Measurements from ENCODE around the gene NPAT. TPM values are rescaled to one million over a fixed set of nuclear protein-coding genes. Genes with fewer than 3 reads are reported as not detected.
A peak's percentile ranks its signal among the peaks of the same experiment; 100 is the strongest.

The NPAT gene
- 15.7 TPM for total RNA-seq (ENCODE audit: unreplicated experiment)
- long read RNA-seq, partial matches to known transcripts: 1 of 1 reads
- long read RNA-seq, other reads (novel, unspliced or antisense): 0 of 1 reads

DNA sequence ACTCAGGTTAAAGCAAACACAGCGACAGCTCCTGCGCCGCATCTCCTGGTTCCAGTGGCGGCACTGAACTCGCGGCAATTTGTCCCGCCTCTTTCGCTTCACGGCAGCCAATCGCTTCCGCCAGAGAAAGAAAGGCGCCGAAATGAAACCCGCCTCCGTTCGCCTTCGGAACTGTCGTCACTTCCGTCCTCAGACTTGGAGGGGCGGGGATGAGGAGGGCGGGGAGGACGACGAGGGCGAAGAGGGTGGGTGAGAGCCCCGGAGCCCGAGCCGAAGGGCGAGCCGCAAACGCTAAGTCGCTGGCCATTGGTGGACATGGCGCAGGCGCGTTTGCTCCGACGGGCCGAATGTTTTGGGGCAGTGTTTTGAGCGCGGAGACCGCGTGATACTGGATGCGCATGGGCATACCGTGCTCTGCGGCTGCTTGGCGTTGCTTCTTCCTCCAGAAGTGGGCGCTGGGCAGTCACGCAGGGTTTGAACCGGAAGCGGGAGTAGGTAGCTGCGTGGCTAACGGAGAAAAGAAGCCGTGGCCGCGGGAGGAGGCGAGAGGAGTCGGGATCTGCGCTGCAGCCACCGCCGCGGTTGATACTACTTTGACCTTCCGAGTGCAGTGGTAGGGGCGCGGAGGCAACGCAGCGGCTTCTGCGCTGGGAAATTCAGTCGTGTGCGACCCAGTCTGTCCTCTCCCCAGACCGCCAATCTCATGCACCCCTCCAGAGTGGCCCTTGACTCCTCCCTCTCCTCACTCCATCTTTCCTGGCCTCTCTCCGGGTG lies at the start of gene NPAT, which contains the start of gene ATM:
TSS of gene NPAT (minus strand) at position 65 of the 774 bp plus-strand sequence. CDS start 102 bp downstream, outside the sequence.
TSS of gene ATM (plus strand) at position 494 of the 774 bp plus-strand sequence. CDS start 4,558 bp downstream, outside the sequence.
- Mint-ChIP-seq H3K36me3 (ENCODE audit: low read depth, unreplicated experiment) (no peaks in the 10 kb centered on the region), H3K27me3 (ENCODE audit: unreplicated experiment) (peaks cover 10% of the 10 kb centered on the region), H3K4me1 (ENCODE audit: unreplicated experiment) (peaks cover 41% of the 10 kb centered on the region), H3K9me3 (ENCODE audit: unreplicated experiment) (no peaks in the 10 kb centered on the region), H3K4me3 (ENCODE audit: unreplicated experiment) (no peak within 1 kb of the TSS), H3K27ac (ENCODE audit: unreplicated experiment) (no peak within 1 kb of the TSS)
- TF ChIP-seq, protein P1, sequence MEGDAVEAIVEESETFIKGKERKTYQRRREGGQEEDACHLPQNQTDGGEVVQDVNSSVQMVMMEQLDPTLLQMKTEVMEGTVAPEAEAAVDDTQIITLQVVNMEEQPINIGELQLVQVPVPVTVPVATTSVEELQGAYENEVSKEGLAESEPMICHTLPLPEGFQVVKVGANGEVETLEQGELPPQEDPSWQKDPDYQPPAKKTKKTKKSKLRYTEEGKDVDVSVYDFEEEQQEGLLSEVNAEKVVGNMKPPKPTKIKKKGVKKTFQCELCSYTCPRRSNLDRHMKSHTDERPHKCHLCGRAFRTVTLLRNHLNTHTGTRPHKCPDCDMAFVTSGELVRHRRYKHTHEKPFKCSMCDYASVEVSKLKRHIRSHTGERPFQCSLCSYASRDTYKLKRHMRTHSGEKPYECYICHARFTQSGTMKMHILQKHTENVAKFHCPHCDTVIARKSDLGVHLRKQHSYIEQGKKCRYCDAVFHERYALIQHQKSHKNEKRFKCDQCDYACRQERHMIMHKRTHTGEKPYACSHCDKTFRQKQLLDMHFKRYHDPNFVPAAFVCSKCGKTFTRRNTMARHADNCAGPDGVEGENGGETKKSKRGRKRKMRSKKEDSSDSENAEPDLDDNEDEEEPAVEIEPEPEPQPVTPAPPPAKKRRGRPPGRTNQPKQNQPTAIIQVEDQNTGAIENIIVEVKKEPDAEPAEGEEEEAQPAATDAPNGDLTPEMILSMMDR (IDR thresholded peaks at IDR 0.05; ENCODE audit: unreplicated experiment): peak; percentile 35
- DNase-seq (ENCODE audit: low spot score): peak; percentile 98

DNA sequence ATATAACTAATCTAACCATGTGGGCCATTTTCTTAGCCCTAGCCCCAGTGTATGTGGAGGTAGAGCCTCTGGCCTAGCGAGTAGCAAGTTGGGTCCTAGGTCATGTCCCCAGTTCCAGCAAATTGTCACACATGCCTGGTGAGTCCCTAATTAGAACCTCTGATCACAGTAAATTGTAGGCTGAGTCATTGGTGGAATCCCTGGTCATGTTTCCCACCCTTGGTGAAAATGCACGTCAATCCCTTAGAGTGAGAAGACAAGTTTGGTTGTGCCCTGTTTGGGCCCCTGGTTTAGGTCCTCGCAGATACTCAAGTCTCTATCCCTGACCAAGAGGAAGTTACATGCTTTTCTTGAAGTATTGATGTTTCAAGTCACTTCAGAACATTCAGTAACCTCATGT lies 47.1 kb upstream of the NPAT start:
- no peak overlapping the region for H3K4me3 Mint-ChIP-seq (ENCODE audit: unreplicated experiment)
- peaks cover 3% of the 10 kb centered on the region for H3K9me3 Mint-ChIP-seq (ENCODE audit: unreplicated experiment)
- DNase-seq (ENCODE audit: low spot score): no peak
- H3K27ac Mint-ChIP-seq (ENCODE audit: unreplicated experiment): no peak overlapping the region
- H3K36me3 Mint-ChIP-seq (ENCODE audit: low read depth, unreplicated experiment): peaks cover 20% of the 10 kb centered on the region
- H3K4me1 Mint-ChIP-seq (ENCODE audit: unreplicated experiment): no peaks in the 10 kb centered on the region
- TF ChIP-seq, protein P1 (IDR thresholded peaks at IDR 0.05; ENCODE audit: unreplicated experiment): no peak
- H3K27me3 Mint-ChIP-seq (ENCODE audit: unreplicated experiment): peaks cover 1% of the 10 kb centered on the region

DNA sequence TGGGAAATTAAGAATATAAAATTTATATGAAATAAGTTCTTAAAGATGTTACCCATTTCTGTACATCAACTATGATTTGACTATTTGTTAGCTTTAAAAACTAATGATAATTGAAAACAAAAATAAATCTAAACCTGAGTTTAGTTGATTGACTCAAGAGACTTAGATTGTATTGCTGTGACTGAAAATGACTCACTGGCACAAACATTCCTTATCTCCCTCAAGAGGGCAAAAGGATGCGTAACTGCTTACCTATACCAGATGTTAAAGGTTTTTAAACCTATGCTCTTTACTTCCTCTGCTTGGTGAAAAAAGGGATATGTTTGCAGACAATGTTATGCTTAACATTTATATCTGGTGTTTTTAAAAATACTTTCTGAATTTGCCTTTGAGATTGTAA lies 30.7 kb upstream of the NPAT start:
- DNase-seq (ENCODE audit: low spot score): no peak
- peaks cover 2% of the 10 kb centered on the region for H3K27me3 Mint-ChIP-seq (ENCODE audit: unreplicated experiment)
- H3K27ac Mint-ChIP-seq (ENCODE audit: unreplicated experiment): no peak overlapping the region
- TF ChIP-seq, protein P1 (IDR thresholded peaks at IDR 0.05; ENCODE audit: unreplicated experiment): no peak
- H3K36me3 Mint-ChIP-seq (ENCODE audit: low read depth, unreplicated experiment): peaks cover 7% of the 10 kb centered on the region
- no peaks in the 10 kb centered on the region for H3K9me3 Mint-ChIP-seq (ENCODE audit: unreplicated experiment)
- no peak overlapping the region for H3K4me3 Mint-ChIP-seq (ENCODE audit: unreplicated experiment)
- H3K4me1 Mint-ChIP-seq (ENCODE audit: unreplicated experiment): peaks cover 6% of the 10 kb centered on the region

DNA sequence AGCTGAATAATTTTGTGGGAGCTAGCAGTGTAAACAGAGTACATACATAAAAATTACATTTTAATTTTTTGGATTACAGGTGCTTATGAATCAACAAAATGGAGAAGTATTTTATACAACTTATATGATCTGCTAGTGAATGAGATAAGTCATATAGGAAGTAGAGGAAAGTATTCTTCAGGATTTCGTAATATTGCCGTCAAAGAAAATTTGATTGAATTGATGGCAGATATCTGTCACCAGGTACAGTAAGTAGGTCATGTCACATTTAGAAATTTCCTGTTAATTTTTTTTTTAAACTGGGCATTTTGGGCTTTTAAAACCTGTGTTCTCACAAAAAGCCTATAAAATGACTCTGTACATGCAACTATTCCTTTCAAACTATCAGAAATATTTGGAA lies 24.4 kb upstream of the NPAT start:
- no peaks in the 10 kb centered on the region for H3K27me3 Mint-ChIP-seq (ENCODE audit: unreplicated experiment)
- TF ChIP-seq, protein P1 (IDR thresholded peaks at IDR 0.05; ENCODE audit: unreplicated experiment): no peak
- H3K27ac Mint-ChIP-seq (ENCODE audit: unreplicated experiment): no peak overlapping the region
- peaks cover 3% of the 10 kb centered on the region for H3K4me1 Mint-ChIP-seq (ENCODE audit: unreplicated experiment)
- no peaks in the 10 kb centered on the region for H3K9me3 Mint-ChIP-seq (ENCODE audit: unreplicated experiment)
- H3K4me3 Mint-ChIP-seq (ENCODE audit: unreplicated experiment): no peak overlapping the region
- peaks cover 4% of the 10 kb centered on the region for H3K36me3 Mint-ChIP-seq (ENCODE audit: low read depth, unreplicated experiment)
- DNase-seq (ENCODE audit: low spot score): no peak

DNA sequence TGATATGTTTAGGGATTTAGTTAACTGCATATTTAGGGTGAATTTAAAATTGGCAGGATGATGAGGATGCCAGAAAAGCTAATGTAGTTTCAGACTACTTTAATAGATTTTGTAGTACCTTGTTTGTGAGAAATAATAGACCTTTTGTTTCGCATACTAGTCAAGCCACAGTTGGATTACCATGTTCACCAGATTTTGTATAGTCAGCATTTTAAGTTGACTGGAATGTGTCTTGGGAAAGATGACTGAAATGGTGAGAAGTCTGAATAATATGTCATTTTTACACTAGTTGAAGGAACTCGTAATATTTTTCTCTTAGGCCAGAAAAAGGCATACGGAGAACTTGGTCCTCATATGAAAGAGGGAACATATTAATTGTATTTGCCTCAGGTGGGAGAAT lies 23.9 kb upstream of the NPAT start:
- Mint-ChIP-seq H3K9me3 (ENCODE audit: unreplicated experiment) (no peaks in the 10 kb centered on the region), H3K27me3 (ENCODE audit: unreplicated experiment) (no peaks in the 10 kb centered on the region), H3K36me3 (ENCODE audit: low read depth, unreplicated experiment) (peaks cover 4% of the 10 kb centered on the region), H3K4me1 (ENCODE audit: unreplicated experiment) (no peaks in the 10 kb centered on the region), H3K4me3 (ENCODE audit: unreplicated experiment) (no peak overlapping the region), H3K27ac (ENCODE audit: unreplicated experiment) (no peak overlapping the region)
- TF ChIP-seq, protein P1 (IDR thresholded peaks at IDR 0.05; ENCODE audit: unreplicated experiment): no peak
- no peak for DNase-seq (ENCODE audit: low spot score)

Measured in endothelial cell (in vitro differentiated cells).